Kidney glomerular epithelial cell (primary cell): Measurements from ENCODE around the gene SHCBP1L.
"Not testable (repeated sequence)": the region's sequence is repeated elsewhere in the genome, so short reads cannot be mapped to it uniquely, and the experiment has no call there.

Experiments
- DNase-seq: peaks from one replicate; lab custom pipeline; 2025; lab: John Stamatoyannopoulos, UW

The SHCBP1L gene

DNA sequence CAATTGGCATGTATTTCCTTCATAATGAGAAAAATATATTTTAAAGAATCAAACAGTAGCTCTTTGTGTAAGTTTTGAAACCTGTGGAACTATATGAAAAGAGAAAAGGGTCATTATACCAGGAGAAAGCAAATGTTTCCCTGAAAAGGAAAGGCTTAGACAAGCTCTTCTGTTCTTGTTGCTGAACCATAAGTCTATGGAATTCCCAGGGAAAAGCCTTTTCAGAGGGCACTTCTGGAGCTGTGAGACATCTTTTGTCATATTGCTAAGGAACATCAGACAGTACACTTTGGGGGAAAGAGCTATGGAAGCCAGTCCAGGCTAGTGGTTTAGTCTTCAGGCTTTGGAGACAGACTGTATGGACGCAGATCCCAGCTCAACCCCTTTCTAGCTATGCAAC, 12.1 kb upstream of the SHCBP1L start:
- no peak for DNase-seq

DNA sequence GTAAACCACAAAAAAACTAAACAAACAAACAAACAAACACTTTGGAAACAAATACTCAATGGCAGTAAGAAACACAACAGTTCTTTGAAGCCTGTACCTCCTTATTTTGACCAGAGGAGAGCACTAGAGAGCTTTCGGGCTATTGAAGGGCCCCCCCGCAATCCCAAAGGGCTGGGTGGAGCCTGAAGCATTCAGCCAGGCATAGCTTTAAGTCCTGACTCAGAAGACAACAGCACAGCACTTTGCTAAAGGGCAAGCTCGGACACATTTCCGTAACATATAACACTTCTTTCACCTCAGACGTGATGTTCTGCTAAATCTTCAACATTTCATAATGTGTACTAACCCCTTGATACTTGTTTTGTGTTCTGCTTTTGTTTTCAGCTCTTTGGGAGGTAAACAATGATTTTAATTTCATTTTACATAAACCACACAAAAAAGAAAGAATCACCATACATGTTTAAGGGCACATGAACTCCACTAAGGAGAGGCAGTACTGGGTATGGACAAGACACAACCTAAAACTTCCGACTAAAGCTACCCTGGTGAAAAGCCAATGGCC, 9.7 kb upstream of the SHCBP1L start:
- DNase-seq, result peak; percentile 83

DNA sequence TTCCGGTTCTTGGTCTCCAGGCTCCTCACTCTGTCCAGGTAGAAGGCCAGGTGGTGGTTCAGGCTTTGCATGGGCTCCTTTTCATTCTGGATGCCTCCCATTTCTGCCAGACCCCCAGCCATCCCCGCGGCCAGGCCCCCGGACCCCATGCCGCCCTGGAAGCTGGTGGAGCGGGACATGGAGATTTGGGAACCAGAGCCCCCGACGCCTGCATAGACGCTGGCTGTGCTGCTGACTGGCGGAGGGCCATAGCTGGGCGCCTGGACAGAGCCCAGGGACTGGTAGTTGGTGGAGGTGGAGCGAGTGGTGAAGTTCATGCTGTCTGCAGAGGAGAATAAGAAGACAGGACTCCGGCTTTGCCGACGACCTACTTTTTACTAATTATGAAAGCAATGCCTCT, 7.1 kb upstream of the SHCBP1L start:
- DNase-seq, result no peak

DNA sequence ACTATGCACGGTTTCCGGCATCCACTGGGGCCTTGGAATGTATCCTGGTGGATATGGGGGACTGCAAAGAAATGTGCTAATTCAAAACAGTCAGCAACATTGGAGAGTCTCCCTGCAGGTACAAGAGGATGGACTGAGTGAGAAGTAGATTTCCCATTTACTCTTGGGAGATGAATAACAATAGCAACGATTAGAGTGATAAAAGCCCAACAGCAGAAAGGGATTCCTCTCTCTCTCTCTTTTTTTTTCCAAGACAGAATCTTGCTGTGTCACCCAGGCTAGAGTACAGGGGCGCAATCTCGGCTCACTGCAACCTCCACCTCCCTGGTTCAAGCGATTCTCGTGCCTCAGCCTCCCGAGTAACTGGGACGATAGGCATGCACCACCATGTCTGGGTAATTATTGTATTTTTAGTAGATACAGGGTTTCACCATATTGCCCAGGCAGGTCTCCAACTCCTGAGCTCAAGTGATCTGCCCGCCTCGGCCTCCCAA, 5.0 kb upstream of the SHCBP1L start:
- DNase-seq, result no peak

DNA sequence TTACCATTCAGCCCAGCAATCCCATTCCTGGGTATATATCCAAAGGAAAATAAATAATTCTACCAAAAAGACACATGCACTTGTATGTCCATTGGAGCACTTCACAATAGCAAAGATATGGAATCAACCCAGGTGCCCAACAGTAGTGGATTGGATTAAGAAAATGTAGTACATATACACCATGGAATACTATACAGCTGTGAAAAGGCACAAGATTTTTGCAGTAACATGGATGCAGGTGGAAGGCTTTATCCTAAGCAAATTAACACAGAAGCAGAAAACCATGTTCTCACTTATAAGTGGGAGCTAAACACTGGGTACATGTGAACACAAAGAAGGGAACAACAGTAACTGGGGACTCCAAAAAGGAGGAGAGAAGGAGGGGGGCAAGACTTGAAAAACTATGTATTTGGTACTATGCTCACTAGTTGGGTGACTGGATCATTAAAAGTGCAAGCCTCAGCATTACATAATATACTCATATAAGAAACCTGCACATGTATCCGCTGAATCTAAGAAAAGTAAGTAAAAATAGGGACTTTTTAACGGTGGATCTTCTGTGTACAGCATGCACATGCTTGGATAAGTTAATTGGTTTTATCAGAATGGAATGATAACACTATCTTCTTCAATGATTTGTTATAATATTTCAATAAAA, 3.9 kb upstream of the SHCBP1L start:
- DNase-seq, result no peak

DNA sequence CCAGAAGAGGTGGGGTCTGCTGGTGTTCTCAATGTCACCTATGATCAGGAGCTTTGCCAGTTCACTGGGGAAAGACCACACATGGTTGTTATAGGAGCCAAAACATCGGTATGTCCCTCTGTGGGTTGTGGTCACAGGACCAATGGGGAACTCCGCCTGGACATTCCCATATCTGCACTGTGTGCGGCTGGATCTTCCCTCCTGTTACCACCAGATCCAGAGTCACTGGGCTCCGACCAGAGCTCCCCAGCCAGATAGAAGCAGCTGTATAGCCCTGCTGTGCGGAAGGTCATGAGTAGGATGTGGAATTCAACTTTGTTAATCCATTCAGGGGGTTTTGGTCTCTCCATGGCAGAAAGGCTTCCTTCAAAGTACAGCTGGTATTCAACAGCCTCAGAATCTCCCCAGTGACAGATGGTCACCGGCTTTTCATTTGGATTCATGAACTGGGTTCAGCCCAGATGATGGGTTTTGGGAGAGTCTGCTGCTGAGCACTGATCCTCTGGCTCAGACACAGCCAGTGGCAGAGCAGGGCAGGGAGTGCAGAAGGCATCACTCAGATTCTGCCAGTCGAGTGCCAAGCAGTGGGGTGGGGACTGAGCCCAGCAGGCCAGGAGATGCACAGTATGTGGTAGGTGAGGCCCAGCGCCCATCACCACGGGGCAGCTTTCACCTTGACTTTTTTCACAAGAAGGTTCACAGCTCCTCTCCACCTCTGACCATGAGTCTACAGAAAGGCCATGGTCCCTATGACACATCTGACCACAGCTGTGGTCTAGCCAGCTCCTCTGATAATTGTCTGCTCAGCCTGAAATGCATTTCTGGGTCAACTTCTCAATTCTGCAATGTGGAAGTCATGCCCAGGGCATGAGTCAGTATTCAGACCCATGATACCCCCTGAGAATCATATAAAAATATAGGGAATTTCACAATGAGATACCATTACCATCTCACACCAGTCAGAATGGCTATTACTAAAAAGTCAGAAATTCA, 2.9 kb upstream of the SHCBP1L start:
- peak; percentile 78 for DNase-seq

DNA sequence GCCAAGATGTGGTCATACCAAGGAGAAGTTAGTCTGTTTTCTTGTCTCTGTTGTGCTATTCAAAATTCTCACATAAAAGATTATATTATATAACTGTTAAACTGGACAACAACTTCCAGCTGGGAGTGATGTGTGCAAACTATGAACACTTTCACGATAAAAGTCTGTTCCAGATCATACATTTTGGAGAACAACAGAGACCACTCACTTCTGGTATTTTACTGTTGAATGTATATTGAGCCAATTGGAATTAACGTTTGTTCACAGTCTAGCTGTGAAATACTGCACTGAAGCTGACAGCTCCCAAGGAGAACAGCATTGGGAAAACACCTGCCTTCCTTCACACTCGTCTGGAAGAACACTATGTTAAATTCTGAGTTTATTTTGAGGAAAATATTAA, 860 bp upstream of the SHCBP1L start:
- no peak for DNase-seq

DNA sequence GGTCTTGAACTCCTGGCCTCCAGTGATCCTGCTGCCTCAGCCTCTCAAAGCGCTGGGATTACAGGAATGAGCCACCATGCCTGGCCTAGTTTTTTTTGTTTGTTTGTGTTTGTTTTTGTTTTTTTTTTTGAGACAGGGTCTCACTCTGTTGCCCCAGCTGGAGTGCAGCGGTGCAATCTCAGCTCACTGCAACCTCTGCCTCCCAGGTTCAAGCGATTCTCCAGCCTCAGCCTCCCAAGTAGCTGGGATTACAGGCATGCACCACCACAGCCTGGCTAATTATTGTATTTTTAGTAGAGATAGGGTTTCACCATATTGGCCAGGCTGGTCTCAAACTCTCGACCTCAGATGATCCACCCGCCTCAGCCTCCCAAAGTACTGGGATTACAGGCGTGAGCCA, 9.6 kb downstream of the SHCBP1L start:
- not testable (repeated sequence) for DNase-seq

DNA sequence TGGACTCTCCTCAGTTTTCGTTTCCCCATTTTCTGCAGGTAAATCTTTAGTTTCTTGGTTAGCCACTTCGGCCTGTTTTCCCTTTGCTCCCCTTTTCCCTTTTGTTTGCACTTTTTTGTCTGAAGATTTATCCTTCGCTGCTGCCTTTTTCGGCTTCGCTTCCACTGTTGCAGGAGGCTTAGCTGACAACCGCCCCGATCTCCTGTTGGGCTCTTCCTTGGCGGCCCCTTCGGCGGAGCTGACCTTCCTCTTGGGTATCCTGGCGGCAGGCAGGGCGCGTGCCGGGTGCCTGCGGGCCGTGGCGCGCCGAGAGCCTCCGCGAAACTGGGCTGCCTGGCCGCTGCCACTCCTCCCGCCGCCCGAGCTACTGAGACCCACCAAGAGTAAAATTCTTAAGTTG, 10.8 kb downstream of the SHCBP1L start:
- DNase-seq, result not testable (repeated sequence)

DNA sequence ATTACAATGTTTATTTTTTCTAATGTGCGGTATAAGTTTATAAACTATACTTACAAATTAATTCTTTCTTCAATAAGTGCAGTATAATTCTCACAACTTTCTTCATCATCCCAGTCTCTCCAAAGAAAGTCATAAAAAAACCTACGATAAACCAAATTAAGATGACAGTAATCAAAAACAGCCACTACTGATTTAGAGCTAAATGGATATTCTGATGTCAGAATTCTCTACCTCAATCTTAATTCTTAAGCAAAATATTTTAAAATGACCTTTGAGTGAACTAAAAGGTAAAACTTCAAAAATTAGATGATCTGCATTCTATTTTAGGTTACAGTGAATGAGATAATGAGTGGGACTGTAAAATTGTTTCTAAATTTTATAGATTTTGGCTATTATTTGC, 13.6 kb downstream of the SHCBP1L start:
- DNase-seq, result no peak

DNA sequence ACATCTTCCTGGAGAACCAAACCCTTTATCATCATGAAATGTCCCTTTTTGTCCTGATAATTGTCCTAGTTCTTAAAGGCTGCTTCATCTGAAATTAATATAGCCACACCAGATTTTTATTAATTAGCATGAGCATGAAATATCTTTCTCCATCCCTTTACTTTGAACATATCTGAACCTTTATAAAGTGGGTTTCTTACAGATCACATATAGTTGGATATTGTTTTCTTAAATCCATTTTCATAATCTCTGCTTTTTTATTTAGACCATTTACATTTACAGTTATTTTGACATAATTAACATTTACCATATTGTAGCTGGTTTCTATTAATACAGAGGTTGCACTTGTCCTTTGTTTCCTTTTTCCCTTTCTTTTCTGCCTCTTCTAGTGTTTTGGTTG, 17.2 kb downstream of the SHCBP1L start:
- no peak for DNase-seq

DNA sequence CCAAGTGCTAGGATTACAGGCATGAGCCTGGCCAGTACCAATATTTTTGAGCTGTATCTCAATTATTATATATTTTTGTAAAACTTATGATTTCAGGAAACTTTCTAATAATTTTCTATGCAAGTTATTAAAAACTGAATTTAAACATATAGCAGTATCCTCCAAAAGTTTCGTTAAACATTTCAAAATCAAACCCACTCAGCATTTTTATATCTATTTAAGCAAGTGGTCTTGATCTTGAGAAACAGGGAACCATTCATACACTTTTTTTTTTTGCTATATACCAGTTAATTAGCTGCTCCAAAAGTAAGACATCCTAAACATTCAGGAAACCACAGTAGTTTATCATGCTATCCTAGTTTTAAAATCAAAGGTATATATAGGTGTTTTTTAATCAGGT, 22.0 kb downstream of the SHCBP1L start:
- no peak for DNase-seq

DNA sequence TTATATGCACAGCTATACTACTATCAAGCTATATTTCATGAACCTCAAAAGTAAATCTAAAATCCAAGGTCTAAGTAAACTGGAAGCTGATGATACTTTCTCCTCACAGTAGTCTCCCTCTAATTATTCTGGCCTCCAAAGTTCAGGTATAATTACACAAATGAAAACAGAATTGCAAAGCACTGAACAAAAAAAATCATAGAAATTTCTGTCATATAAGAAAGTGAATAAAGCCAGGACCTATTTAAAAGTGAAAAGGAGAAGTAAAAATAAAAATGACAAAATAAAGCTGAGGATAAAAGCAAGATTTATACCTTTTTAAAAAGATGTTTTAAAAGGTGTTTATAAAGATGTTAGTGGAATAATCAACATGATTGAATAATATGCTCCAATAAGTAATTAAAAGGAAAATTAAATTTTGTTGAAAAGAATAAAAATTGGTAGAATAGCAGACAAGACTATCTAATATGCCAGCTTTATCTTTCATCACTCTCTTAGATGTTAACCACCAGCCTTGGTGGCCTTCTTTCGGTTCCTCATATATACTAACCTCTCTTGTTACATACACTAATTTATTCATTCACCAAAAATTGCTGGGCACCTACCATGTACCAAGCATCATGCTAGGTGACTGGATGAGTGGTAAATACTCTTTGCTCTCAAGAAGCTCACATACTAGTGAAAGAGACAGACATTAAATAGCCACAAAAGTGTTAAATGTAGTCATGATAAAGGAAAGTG, 25.1 kb downstream of the SHCBP1L start:
- no peak for DNase-seq

DNA sequence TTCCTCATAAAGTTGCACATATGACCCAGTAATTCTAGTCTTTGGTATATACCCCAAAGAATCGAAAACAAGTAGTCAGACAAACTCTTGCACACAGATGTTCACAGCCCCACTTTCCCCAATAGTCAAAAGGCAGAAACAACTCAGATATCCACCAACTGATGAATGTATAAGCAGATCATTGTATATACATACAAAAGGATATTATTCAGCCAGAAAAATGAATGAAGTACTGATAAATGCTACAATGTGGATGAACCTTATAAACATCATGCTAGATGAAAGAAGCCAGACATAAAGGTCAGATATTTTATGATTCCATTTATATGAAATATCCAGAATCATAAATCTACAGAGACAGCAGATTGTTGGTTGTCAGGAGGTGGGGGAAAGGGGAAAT, 27.3 kb downstream of the SHCBP1L start:
- DNase-seq, result no peak

DNA sequence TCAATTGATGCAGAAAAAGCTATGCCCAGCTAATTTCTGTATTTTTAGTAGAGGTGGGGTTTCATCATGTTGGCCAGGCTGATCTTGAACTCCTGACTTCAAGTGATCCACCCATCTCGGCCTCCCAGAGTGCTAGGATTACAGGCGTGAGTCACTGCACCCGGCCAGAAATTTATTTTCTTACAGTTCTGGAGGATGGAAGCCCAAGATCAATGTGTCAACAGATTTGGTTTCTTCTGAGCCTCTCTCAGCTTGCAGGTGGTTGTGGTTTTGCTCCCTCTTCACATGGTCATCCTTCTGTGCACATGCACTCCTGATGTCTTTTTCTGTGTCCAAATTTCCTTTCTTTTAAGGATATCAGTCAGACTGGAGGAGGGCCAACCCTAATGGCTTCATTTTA, 35.6 kb downstream of the SHCBP1L start:
- DNase-seq, result no peak

DNA sequence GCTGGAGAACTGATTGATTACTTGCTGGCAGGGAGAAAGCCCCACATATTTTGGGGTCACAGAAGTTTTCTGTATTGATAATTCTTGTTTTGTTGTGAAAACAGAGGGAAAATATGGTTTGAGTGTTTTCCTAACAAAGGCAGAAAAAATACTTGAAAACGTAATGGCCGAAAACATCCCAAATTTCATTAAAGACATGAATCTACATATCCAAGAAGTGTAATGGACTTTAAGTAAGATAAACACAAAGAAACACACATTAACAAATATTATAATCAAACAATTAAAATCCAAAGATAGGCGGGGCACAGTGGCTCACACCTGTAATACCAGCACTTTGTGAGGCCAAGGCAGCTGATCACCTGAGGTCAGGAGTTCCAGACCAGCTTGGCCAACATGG, 39.6 kb downstream of the SHCBP1L start:
- DNase-seq, result no peak

DNA sequence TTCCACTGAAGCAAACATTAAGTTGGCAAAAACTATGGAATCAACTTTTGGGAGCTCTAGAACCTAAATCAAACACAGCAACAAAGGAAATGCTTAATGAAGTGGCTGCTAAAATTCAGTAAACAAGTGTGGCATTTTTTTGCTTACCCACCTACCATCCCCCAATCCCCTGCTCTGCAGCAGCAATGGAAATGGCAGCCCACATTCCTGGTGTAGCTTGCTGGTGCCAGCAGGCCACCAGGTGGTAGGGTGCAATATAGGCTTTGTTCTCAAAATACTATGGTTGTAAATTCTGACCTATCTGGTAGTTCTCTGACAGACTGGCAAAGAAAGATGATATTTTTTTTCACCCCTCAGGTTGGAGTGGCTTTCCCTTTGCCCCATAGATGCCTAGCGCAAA, 42.8 kb downstream of the SHCBP1L start:
- no peak for DNase-seq

DNA sequence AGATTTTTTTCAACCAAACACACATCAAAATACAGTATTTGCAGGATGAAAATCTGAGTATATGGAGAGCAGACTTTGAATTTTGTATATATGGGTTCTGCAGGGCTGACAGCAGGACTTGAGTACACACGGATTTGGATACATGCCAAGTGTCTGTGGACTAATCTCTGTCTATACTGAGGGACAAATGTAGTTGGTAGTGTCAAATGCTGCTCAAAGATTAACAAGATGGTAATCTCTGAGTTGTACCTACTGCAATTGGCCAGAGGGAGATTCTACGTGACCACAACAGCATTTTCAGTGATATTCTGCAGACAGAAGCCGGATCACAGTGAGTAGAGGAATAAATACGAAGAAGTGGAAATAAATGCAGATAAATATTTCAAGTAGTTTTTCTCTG, 43.4 kb downstream of the SHCBP1L start:
- DNase-seq, result no peak

DNA sequence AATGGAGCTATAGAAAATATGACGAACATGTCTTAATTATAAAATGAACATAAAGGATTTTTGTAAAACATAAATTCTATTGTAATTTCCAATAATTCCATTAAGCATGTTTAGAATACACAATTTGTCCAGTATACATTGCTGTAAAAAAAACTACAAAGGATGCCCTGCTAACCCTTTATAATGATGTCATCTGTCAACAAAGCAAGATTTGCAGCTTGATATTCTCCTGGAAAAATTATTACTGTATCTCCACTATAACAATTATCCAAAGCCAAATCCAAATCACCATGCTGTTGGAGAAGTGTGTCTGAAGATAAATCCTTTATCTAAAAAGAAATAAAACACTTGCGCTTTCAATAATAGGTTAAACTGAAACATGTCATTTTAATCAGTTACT, 47.6 kb downstream of the SHCBP1L start:
- DNase-seq, result no peak

DNA sequence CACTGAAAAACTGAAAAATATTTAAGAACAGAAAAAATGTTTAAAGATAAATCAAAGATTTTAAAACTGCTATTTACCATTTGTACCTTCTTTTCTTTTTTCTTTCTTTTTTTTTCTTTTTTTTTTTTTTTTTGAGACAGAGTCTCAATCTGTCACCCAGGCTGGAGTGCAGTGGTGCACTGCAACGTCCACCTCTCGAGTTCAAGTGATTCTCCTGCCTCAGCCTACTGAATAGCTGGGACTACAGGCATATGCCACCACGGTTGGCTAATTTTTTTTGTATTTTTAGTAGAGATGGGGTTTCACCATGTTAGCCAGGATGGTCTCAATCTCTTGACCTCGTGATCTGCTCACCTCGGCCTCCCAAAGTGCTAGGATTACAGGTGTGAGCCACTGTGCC, 51.0 kb downstream of the SHCBP1L start:
- not testable (repeated sequence) for DNase-seq

DNA sequence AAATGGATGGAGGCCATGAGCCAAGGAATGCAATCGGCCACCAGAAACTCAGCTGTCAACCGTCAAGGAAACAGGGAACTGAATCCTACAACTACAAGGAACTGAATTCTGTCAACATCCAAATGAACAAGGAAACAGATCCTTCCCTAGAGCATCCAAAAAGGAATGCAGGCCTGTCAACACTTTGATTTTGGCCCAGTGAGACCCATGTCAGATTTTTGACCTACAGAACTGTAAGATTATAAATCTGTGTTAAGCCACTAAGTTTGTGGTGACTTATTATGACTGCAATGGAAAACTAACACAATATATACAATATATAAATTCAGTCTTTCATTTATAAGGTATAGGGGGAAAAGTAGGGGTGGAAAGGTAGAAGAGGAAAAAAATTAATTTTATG, 55.3 kb downstream of the SHCBP1L start:
- DNase-seq, result no peak

DNA sequence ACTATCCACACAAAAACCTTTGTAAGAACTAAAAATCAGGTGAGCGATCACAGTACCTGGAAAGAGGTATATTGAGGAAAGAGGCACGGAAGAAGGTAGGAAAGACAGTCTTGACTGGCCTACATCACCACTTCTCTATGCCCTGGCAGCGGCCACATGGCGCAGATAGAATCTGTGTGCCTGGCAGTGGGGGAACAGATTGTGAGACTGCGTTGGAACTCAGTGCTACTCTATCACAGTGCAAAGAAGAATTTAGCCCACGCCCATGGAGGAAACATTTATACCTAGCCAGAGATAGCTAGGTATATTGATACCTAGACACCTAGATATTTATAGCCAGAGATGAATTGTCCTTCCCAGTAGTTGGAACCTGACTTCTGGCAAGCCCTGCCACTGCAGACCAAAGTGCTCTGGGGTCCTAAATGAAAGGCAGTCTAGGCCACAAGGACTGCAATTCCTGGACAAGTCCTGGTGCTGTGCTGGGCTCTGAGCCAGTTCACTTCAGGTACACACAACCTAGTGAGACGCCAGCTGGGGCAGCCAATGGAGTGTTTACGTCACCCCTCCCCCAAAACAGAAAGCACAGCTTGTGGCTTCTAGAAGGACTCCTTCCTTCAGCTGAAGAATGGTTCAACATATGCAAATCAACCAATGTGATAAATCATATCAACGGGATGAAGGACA, 61.9 kb downstream of the SHCBP1L start:
- no peak for DNase-seq
